ENCODE measurements around the gene CNNM2. TPM values are rescaled to one million over a fixed set of nuclear protein-coding genes. Genes with fewer than 3 reads are reported as not detected.

CNNM2 gene
- total RNA-seq, 1 experiment from 2014 or later: 23.5 TPM

DNA sequence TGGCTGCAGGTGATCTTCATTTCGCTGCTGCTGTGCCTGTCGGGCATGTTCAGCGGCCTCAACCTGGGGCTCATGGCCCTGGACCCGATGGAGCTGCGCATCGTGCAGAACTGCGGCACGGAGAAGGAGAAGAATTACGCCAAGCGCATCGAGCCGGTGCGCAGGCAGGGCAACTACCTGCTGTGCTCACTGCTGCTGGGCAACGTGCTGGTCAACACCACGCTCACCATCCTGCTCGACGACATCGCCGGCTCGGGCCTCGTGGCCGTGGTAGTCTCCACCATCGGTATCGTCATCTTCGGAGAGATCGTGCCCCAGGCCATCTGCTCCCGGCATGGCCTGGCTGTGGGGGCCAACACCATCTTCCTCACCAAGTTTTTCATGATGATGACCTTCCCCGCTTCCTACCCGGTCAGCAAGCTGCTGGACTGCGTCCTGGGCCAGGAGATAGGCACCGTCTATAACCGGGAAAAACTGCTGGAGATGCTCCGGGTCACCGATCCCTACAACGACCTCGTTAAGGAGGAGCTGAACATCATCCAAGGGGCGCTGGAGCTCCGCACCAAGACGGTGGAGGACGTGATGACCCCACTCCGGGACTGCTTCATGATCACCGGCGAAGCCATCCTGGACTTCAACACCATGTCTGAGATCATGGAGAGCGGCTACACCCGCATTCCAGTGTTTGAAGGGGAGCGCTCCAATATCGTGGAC, 1.3 kb downstream of the CNNM2 start (continued):
- TF ChIP-seq ZNF317 (CRISPR knock-in tag; IDR thresholded peaks at IDR 0.05; ENCODE audit: borderline replicate concordance, low read depth) (no peak), SMAD3 (CRISPR knock-in tag; IDR thresholded peaks at IDR 0.05; ENCODE audit: borderline replicate concordance) (peak; percentile 89), SOX15 (CRISPR knock-in tag; IDR thresholded peaks at IDR 0.05) (no peak), NR3C1 (CRISPR knock-in tag; conservative IDR thresholded peaks at IDR 0.05; ENCODE audit: low read depth) (no peak), ZNF416 (CRISPR knock-in tag; IDR thresholded peaks at IDR 0.05) (no peak), FOXJ3 (CRISPR knock-in tag; IDR thresholded peaks at IDR 0.05; ENCODE audit: borderline replicate concordance) (no peak), NFE2L1 (CRISPR knock-in tag; IDR thresholded peaks at IDR 0.05) (peak; percentile 84; the same call in 1 of the 2 replicates), OVOL2 (CRISPR knock-in tag; IDR thresholded peaks at IDR 0.05; ENCODE audit: borderline replicate concordance) (no peak), CREB1 (CRISPR knock-in tag; IDR thresholded peaks at IDR 0.05) (peak; percentile 94), IRF2 (CRISPR knock-in tag; IDR thresholded peaks at IDR 0.05; ENCODE audit: borderline replicate concordance, low read depth) (no peak; the same call in 1 of the 2 replicates), ZNF396 (CRISPR knock-in tag; IDR thresholded peaks at IDR 0.05; ENCODE audit: borderline replicate concordance) (no peak), MYBL2 (CRISPR knock-in tag; IDR thresholded peaks at IDR 0.05) (peak; percentile 49; the same call in 1 of the 2 replicates), JAZF1 (CRISPR knock-in tag; IDR thresholded peaks at IDR 0.05) (no peak), GRHL2 (CRISPR knock-in tag; IDR thresholded peaks at IDR 0.05; ENCODE audit: insufficient replicate concordance, severe bottlenecking) (no peak)
- TF ChIP-seq, protein P1, sequence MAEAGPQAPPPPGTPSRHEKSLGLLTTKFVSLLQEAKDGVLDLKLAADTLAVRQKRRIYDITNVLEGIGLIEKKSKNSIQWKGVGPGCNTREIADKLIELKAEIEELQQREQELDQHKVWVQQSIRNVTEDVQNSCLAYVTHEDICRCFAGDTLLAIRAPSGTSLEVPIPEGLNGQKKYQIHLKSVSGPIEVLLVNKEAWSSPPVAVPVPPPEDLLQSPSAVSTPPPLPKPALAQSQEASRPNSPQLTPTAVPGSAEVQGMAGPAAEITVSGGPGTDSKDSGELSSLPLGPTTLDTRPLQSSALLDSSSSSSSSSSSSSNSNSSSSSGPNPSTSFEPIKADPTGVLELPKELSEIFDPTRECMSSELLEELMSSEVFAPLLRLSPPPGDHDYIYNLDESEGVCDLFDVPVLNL (CRISPR knock-in tag; IDR thresholded peaks at IDR 0.05; ENCODE audit: borderline replicate concordance, low read depth): peak; percentile 46; the same call in 1 of the 2 replicates
- TF ChIP-seq, protein P2, sequence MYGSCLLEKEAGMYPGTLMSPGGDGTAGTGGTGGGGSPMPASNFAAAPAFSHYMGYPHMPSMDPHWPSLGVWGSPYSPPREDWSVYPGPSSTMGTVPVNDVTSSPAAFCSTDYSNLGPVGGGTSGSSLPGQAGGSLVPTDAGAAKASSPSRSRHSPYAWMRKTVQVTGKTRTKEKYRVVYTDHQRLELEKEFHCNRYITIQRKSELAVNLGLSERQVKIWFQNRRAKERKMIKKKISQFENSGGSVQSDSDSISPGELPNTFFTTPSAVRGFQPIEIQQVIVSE (CRISPR knock-in tag; IDR thresholded peaks at IDR 0.05; ENCODE audit: borderline replicate concordance): no peak
- TF ChIP-seq, protein P3, sequence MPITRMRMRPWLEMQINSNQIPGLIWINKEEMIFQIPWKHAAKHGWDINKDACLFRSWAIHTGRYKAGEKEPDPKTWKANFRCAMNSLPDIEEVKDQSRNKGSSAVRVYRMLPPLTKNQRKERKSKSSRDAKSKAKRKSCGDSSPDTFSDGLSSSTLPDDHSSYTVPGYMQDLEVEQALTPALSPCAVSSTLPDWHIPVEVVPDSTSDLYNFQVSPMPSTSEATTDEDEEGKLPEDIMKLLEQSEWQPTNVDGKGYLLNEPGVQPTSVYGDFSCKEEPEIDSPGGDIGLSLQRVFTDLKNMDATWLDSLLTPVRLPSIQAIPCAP (CRISPR knock-in tag; IDR thresholded peaks at IDR 0.05): peak; percentile 81; the same call in 1 of the 2 replicates
- TF ChIP-seq, protein P4, sequence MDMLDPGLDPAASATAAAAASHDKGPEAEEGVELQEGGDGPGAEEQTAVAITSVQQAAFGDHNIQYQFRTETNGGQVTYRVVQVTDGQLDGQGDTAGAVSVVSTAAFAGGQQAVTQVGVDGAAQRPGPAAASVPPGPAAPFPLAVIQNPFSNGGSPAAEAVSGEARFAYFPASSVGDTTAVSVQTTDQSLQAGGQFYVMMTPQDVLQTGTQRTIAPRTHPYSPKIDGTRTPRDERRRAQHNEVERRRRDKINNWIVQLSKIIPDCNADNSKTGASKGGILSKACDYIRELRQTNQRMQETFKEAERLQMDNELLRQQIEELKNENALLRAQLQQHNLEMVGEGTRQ (CRISPR knock-in tag; IDR thresholded peaks at IDR 0.05): no peak
- TF ChIP-seq, protein P5, sequence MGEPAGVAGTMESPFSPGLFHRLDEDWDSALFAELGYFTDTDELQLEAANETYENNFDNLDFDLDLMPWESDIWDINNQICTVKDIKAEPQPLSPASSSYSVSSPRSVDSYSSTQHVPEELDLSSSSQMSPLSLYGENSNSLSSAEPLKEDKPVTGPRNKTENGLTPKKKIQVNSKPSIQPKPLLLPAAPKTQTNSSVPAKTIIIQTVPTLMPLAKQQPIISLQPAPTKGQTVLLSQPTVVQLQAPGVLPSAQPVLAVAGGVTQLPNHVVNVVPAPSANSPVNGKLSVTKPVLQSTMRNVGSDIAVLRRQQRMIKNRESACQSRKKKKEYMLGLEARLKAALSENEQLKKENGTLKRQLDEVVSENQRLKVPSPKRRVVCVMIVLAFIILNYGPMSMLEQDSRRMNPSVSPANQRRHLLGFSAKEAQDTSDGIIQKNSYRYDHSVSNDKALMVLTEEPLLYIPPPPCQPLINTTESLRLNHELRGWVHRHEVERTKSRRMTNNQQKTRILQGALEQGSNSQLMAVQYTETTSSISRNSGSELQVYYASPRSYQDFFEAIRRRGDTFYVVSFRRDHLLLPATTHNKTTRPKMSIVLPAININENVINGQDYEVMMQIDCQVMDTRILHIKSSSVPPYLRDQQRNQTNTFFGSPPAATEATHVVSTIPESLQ (CRISPR knock-in tag; IDR thresholded peaks at IDR 0.05): no peak
- TF ChIP-seq, protein P6, sequence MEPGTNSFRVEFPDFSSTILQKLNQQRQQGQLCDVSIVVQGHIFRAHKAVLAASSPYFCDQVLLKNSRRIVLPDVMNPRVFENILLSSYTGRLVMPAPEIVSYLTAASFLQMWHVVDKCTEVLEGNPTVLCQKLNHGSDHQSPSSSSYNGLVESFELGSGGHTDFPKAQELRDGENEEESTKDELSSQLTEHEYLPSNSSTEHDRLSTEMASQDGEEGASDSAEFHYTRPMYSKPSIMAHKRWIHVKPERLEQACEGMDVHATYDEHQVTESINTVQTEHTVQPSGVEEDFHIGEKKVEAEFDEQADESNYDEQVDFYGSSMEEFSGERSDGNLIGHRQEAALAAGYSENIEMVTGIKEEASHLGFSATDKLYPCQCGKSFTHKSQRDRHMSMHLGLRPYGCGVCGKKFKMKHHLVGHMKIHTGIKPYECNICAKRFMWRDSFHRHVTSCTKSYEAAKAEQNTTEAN (CRISPR knock-in tag; IDR thresholded peaks at IDR 0.05): no peak; the same call in 1 of the 2 replicates
- TF ChIP-seq, protein P7, sequence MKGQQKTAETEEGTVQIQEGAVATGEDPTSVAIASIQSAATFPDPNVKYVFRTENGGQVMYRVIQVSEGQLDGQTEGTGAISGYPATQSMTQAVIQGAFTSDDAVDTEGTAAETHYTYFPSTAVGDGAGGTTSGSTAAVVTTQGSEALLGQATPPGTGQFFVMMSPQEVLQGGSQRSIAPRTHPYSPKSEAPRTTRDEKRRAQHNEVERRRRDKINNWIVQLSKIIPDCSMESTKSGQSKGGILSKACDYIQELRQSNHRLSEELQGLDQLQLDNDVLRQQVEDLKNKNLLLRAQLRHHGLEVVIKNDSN (CRISPR knock-in tag; IDR thresholded peaks at IDR 0.05): peak; percentile 73
- TF ChIP-seq, protein P8, sequence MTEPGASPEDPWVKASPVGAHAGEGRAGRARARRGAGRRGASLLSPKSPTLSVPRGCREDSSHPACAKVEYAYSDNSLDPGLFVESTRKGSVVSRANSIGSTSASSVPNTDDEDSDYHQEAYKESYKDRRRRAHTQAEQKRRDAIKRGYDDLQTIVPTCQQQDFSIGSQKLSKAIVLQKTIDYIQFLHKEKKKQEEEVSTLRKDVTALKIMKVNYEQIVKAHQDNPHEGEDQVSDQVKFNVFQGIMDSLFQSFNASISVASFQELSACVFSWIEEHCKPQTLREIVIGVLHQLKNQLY (CRISPR knock-in tag; IDR thresholded peaks at IDR 0.05): peak; percentile 83; the same call in 1 of the 2 replicates
- TF ChIP-seq, protein P9, sequence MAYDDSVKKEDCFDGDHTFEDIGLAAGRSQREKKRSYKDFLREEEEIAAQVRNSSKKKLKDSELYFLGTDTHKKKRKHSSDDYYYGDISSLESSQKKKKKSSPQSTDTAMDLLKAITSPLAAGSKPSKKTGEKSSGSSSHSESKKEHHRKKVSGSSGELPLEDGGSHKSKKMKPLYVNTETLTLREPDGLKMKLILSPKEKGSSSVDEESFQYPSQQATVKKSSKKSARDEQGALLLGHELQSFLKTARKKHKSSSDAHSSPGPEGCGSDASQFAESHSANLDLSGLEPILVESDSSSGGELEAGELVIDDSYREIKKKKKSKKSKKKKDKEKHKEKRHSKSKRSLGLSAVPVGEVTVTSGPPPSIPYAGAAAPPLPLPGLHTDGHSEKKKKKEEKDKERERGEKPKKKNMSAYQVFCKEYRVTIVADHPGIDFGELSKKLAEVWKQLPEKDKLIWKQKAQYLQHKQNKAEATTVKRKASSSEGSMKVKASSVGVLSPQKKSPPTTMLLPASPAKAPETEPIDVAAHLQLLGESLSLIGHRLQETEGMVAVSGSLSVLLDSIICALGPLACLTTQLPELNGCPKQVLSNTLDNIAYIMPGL (CRISPR knock-in tag; IDR thresholded peaks at IDR 0.05): no peak
- TF ChIP-seq, protein P10, sequence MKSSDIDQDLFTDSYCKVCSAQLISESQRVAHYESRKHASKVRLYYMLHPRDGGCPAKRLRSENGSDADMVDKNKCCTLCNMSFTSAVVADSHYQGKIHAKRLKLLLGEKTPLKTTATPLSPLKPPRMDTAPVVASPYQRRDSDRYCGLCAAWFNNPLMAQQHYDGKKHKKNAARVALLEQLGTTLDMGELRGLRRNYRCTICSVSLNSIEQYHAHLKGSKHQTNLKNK (CRISPR knock-in tag; IDR thresholded peaks at IDR 0.05): no peak

Data from WTC11 (cell line).